ENCODE data around the gene SF3B4.

The SF3B4 gene, protein sequence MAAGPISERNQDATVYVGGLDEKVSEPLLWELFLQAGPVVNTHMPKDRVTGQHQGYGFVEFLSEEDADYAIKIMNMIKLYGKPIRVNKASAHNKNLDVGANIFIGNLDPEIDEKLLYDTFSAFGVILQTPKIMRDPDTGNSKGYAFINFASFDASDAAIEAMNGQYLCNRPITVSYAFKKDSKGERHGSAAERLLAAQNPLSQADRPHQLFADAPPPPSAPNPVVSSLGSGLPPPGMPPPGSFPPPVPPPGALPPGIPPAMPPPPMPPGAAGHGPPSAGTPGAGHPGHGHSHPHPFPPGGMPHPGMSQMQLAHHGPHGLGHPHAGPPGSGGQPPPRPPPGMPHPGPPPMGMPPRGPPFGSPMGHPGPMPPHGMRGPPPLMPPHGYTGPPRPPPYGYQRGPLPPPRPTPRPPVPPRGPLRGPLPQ

DNA sequence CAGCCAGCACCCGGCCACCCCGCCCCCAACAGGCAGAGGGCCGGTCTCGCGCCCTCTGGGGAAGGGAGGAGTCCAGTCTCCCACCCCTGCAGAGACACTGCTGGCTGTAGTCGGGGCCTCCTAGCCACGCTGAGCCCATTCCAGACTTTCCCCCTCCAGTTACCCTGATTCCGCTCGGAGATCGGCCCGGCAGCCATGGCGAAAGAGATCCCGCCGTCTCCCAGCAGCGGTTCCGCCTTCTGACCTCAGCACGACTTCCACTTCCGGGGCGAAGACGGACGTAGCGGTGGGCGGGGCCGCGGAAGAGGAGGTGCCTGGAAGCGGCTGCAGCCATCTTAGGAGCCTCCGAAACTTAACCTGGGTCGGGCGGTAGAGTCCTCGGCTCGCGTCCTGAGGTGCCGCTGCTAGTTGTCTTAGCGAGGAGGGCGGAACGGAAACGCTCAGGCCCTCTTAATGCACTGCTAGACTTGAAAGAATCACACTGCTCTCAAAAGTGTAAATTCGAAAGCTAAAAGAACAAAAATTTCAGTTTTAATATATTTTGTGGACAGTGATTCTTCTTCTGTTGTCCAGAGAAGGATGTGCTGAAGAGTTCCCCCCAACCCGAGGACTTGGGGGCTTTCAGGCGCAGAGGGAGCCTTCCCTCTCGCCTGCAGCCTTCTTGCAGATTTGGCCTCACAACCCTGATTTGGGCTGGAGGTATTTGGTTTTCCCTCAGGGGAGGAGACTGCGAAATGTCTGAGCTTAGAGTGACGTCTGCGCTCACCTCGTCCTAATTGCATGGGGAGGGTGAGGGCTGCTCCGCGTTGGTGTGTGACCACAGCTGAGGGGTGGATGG lies at the start of gene SF3B4:
Gene SF3B4, minus strand, starts transcription at position 241 of the 838 bp plus-strand sequence. Its CDS starts 44 bp downstream, at position 197.
- Histone ChIP-seq H3K36me3 (ENCODE audit: insufficient read depth, insufficient read length, low read length) (peaks cover 74% of the 10 kb centered on the region), H3K9ac (ENCODE audit: insufficient read length, low read depth) (peak within 1 kb of the TSS; percentile 98), H3K4me3 (ENCODE audit: insufficient read length, low read depth) (peak within 1 kb of the TSS; percentile 98), H3K9me3 (ENCODE audit: insufficient read depth, low read length) (no peaks in the 10 kb centered on the region), H3K4me1 (ENCODE audit: insufficient read depth, insufficient read length) (peaks cover 10% of the 10 kb centered on the region), H3K27me3 (ENCODE audit: insufficient read depth, insufficient read length) (no peaks in the 10 kb centered on the region)
- TF ChIP-seq YY1 (IDR thresholded peaks at IDR 0.05; ENCODE audit: insufficient read depth, insufficient read length) (peak; percentile 85), ZNF274 (IDR thresholded peaks at IDR 0.05; ENCODE audit: low read depth, low read length) (no peak)
- peak; percentile 97 for DNase-seq (ENCODE audit: low read depth, low spot score)

DNA sequence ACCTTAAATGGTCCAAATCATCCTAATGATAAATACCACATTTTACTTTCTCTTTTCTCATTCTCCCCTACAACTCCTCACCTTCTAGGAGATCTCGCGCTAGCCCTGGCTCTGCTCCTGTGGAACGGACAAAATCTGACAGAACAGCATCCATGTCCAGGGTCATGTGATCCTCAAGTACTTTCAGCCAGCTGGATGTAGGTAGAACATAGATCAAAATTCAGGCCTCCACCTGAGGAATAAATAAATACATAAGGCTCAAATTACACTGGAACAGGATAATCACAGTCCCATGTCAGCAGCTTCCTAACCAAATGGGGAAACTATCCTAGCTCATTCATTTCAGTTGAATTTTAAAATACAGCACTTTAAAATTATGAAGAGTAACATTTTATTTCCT lies 49.7 kb upstream of the SF3B4 start:
- H3K9ac ChIP-seq (ENCODE audit: insufficient read length, low read depth), result no peak overlapping the region
- DNase-seq (ENCODE audit: low read depth, low spot score), result no peak
- H3K4me3 ChIP-seq (ENCODE audit: insufficient read length, low read depth), result no peak overlapping the region
- H3K4me1 ChIP-seq (ENCODE audit: insufficient read depth, insufficient read length), result no peaks in the 10 kb centered on the region
- no peaks in the 10 kb centered on the region for H3K27me3 ChIP-seq (ENCODE audit: insufficient read depth, insufficient read length)
- H3K9me3 ChIP-seq (ENCODE audit: insufficient read depth, low read length), result no peaks in the 10 kb centered on the region
- H3K36me3 ChIP-seq (ENCODE audit: insufficient read depth, insufficient read length, low read length), result peaks cover 49% of the 10 kb centered on the region
- TF ChIP-seq YY1 (IDR thresholded peaks at IDR 0.05; ENCODE audit: insufficient read depth, insufficient read length) (no peak), SUZ12 (IDR thresholded peaks at IDR 0.05; ENCODE audit: extremely low read depth, insufficient read depth, insufficient read length) (no peak), ZNF274 (IDR thresholded peaks at IDR 0.05; ENCODE audit: low read depth, low read length) (no peak)

DNA sequence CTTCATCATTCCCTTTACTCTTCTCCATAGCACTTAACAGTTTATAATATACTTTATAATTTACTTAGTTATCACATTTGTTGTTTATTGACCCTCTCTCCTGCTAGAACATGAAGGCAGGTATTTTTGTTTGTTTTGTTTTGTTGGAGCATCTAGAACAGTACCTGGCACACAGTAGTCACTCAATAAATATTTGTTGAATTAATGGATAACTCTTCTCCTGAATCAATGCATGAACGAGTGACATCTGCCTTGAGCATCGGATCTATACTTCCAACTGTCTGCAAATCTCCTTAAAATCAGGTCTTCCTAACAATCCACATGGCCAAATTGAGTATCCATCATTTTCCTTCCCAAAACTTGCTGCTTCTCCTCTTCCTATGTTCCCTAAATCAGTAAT lies 44.9 kb upstream of the SF3B4 start:
- TF ChIP-seq YY1 (IDR thresholded peaks at IDR 0.05; ENCODE audit: insufficient read depth, insufficient read length) (no peak), ZNF274 (IDR thresholded peaks at IDR 0.05; ENCODE audit: low read depth, low read length) (no peak), SUZ12 (IDR thresholded peaks at IDR 0.05; ENCODE audit: extremely low read depth, insufficient read depth, insufficient read length) (no peak)
- no peaks in the 10 kb centered on the region for H3K9me3 ChIP-seq (ENCODE audit: insufficient read depth, low read length)
- H3K4me1 ChIP-seq (ENCODE audit: insufficient read depth, insufficient read length), result no peaks in the 10 kb centered on the region
- no peak overlapping the region for H3K9ac ChIP-seq (ENCODE audit: insufficient read length, low read depth)
- H3K4me3 ChIP-seq (ENCODE audit: insufficient read length, low read depth), result no peak overlapping the region
- no peak for DNase-seq (ENCODE audit: low read depth, low spot score)
- H3K36me3 ChIP-seq (ENCODE audit: insufficient read depth, insufficient read length, low read length), result peaks cover 75% of the 10 kb centered on the region
- H3K27me3 ChIP-seq (ENCODE audit: insufficient read depth, insufficient read length), result no peaks in the 10 kb centered on the region

DNA sequence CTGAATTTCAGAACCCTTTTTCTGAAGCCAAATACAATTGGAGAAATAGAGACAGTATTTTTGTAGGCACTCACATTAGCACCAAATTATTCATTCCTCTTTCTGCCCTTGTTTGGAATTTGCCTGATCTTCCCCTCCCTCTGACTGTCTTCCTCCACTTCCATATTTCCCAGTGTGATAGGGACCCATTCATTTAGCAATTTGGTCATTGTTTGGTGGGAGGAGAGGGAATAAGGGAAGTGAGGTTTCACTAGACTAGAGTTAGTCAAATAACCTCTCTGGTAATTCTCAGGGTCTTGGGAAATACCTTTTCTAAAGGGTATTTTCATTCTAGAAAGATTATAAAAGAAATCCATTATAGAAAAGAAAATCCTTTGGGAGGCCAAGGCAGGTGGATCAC lies 40.0 kb upstream of the SF3B4 start:
- Histone ChIP-seq H3K9ac (ENCODE audit: insufficient read length, low read depth) (no peak overlapping the region), H3K4me1 (ENCODE audit: insufficient read depth, insufficient read length) (no peaks in the 10 kb centered on the region), H3K9me3 (ENCODE audit: insufficient read depth, low read length) (no peaks in the 10 kb centered on the region), H3K27me3 (ENCODE audit: insufficient read depth, insufficient read length) (no peaks in the 10 kb centered on the region), H3K36me3 (ENCODE audit: insufficient read depth, insufficient read length, low read length) (peaks cover 73% of the 10 kb centered on the region), H3K4me3 (ENCODE audit: insufficient read length, low read depth) (no peak overlapping the region)
- TF ChIP-seq YY1 (IDR thresholded peaks at IDR 0.05; ENCODE audit: insufficient read depth, insufficient read length) (no peak), SUZ12 (IDR thresholded peaks at IDR 0.05; ENCODE audit: extremely low read depth, insufficient read depth, insufficient read length) (no peak), ZNF274 (IDR thresholded peaks at IDR 0.05; ENCODE audit: low read depth, low read length) (no peak)
- no peak for DNase-seq (ENCODE audit: low read depth, low spot score)

DNA sequence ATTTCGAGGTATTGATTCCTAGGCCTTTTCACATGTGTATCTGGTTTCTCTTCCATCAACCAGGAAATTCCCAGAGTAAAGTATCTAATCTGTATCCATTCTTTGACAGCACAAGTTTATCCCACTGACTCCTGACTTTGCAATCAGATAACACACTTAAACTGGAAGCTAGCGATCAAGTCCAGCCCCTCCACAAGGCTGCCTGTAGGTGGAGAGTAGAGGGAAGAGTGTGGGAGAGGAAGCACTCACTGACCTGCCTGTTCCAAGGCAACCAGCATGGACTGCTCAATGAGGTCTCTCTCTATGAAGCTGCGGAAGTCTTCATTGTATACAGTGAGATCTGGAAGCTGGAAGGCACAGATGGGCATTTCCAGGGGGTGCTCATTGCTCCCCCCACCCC lies 39.4 kb upstream of the SF3B4 start:
- Histone ChIP-seq H3K4me3 (ENCODE audit: insufficient read length, low read depth) (no peak overlapping the region), H3K9ac (ENCODE audit: insufficient read length, low read depth) (no peak overlapping the region), H3K4me1 (ENCODE audit: insufficient read depth, insufficient read length) (no peaks in the 10 kb centered on the region), H3K9me3 (ENCODE audit: insufficient read depth, low read length) (no peaks in the 10 kb centered on the region), H3K27me3 (ENCODE audit: insufficient read depth, insufficient read length) (no peaks in the 10 kb centered on the region), H3K36me3 (ENCODE audit: insufficient read depth, insufficient read length, low read length) (peaks cover 72% of the 10 kb centered on the region)
- DNase-seq (ENCODE audit: low read depth, low spot score), result no peak
- TF ChIP-seq SUZ12 (IDR thresholded peaks at IDR 0.05; ENCODE audit: extremely low read depth, insufficient read depth, insufficient read length) (no peak), YY1 (IDR thresholded peaks at IDR 0.05; ENCODE audit: insufficient read depth, insufficient read length) (no peak), ZNF274 (IDR thresholded peaks at IDR 0.05; ENCODE audit: low read depth, low read length) (no peak)

DNA sequence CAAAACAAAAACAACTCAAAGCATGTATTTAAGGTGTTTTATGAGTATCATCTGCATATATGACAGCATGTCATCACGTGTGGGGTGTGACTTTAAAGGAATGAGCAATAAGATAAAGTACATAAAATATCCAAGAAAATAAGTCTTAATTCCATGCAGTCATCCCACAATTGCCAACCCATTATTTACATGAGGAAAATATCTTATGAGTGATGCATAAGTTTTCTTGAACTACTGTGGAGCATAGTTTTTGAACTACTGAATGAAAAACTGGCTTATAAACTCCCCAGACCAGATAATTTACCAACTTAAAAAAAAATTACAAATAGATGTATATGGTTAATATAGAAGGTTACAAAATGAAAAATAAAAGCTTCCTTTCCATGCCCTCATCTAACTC lies 38.8 kb upstream of the SF3B4 start:
- Histone ChIP-seq H3K9ac (ENCODE audit: insufficient read length, low read depth) (no peak overlapping the region), H3K36me3 (ENCODE audit: insufficient read depth, insufficient read length, low read length) (peaks cover 70% of the 10 kb centered on the region), H3K27me3 (ENCODE audit: insufficient read depth, insufficient read length) (no peaks in the 10 kb centered on the region), H3K4me1 (ENCODE audit: insufficient read depth, insufficient read length) (no peaks in the 10 kb centered on the region), H3K9me3 (ENCODE audit: insufficient read depth, low read length) (no peaks in the 10 kb centered on the region), H3K4me3 (ENCODE audit: insufficient read length, low read depth) (no peak overlapping the region)
- DNase-seq (ENCODE audit: low read depth, low spot score), result no peak
- no peak for TF ChIP-seq YY1 (IDR thresholded peaks at IDR 0.05; ENCODE audit: insufficient read depth, insufficient read length)
- no peak for TF ChIP-seq ZNF274 (IDR thresholded peaks at IDR 0.05; ENCODE audit: low read depth, low read length)
- TF ChIP-seq SUZ12 (IDR thresholded peaks at IDR 0.05; ENCODE audit: extremely low read depth, insufficient read depth, insufficient read length), result no peak

DNA sequence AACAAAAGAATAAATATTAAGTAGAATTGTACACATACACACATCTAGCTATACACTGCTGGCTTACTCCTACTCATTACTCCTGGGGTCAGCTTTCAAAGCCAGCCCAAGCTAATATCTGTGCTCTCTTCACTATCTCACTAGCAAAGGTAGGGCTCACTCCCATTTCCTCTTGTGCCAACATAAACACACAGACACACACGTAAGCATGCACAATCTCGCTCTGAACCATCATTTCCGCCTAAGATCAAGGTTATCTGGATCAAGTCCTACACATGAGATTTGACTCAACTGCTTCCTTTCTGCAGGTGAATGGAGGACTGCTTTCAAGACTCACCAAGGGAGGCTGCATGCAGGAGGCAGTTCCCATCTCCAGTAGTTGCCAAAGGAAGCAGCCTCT lies 37.8 kb upstream of the SF3B4 start:
- Histone ChIP-seq H3K36me3 (ENCODE audit: insufficient read depth, insufficient read length, low read length) (peaks cover 65% of the 10 kb centered on the region), H3K4me3 (ENCODE audit: insufficient read length, low read depth) (no peak overlapping the region), H3K9ac (ENCODE audit: insufficient read length, low read depth) (no peak overlapping the region), H3K9me3 (ENCODE audit: insufficient read depth, low read length) (no peaks in the 10 kb centered on the region), H3K4me1 (ENCODE audit: insufficient read depth, insufficient read length) (no peaks in the 10 kb centered on the region), H3K27me3 (ENCODE audit: insufficient read depth, insufficient read length) (no peaks in the 10 kb centered on the region)
- TF ChIP-seq SUZ12 (IDR thresholded peaks at IDR 0.05; ENCODE audit: extremely low read depth, insufficient read depth, insufficient read length) (no peak), ZNF274 (IDR thresholded peaks at IDR 0.05; ENCODE audit: low read depth, low read length) (no peak), YY1 (IDR thresholded peaks at IDR 0.05; ENCODE audit: insufficient read depth, insufficient read length) (no peak)
- DNase-seq (ENCODE audit: low read depth, low spot score), result no peak
